Omental fat pad (tissue), 4 donors: ENCODE results near the gene SRGAP3. TPM values are rescaled to one million over a fixed set of nuclear protein-coding genes. Genes with fewer than 3 reads are reported as not detected.

Experiments
- ATAC-seq: fragments of 150-250 bp; one replicate; pipeline ENCODE4 v1.9.1; 2016; ENCODE audit warnings: mild to moderate bottlenecking, moderate library complexity; ENCODE audit not compliant: low FRiP score
- DNase-seq: peaks from one replicate; pipeline ENCODE4 v3.0.0-alpha.2; 2019; ENCODE audit warnings: low spot score
- total RNA-seq, 4 donors: library from RNA; depleted of rRNA; stranded (reverse); fragments of >200 nt; gene quantifications; one replicate each; pipeline ENCODE4 v1.1.0, GENCODE V29; 2016
- TF ChIP-seq, protein P1 (sequence below), 3 donors: fragments of 450-650 bp; IDR thresholded peaks; one replicate each; pipeline ENCODE4 v1.5.1; 2016 to 2017; ENCODE audit warnings: antibody characterized with exemption in 3 of 3, mild to moderate bottlenecking in 3 of 3, moderate library complexity in 2 of 3

The SRGAP3 gene
- total RNA-seq, 4 donors from 2014 or later = 3.0 to 5.3 (median 3.6) TPM

DNA sequence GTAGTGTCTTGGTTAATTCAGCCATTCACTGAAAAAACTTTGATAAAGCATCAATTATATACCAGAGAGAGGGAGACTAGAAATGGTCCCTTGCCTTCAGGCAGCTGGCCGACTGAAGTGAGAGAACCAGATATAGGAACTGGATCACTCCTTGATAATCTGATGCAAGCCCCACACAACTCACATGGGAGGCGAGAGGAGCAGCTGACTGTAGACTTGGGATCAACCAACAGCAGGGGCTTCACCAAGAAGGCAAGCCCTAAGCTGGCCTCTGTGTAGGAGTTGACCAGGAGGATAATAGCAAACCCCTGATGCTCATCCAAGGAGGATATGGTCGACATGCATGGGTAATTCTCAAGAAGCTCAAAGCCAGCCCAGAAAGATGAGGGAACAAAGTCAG is 133.1 kb downstream of the SRGAP3 start:
- ATAC-seq (no peak), DNase-seq (no peak)
- TF ChIP-seq, protein P1, sequence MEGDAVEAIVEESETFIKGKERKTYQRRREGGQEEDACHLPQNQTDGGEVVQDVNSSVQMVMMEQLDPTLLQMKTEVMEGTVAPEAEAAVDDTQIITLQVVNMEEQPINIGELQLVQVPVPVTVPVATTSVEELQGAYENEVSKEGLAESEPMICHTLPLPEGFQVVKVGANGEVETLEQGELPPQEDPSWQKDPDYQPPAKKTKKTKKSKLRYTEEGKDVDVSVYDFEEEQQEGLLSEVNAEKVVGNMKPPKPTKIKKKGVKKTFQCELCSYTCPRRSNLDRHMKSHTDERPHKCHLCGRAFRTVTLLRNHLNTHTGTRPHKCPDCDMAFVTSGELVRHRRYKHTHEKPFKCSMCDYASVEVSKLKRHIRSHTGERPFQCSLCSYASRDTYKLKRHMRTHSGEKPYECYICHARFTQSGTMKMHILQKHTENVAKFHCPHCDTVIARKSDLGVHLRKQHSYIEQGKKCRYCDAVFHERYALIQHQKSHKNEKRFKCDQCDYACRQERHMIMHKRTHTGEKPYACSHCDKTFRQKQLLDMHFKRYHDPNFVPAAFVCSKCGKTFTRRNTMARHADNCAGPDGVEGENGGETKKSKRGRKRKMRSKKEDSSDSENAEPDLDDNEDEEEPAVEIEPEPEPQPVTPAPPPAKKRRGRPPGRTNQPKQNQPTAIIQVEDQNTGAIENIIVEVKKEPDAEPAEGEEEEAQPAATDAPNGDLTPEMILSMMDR (IDR thresholded peaks at IDR 0.05) = no peak

DNA sequence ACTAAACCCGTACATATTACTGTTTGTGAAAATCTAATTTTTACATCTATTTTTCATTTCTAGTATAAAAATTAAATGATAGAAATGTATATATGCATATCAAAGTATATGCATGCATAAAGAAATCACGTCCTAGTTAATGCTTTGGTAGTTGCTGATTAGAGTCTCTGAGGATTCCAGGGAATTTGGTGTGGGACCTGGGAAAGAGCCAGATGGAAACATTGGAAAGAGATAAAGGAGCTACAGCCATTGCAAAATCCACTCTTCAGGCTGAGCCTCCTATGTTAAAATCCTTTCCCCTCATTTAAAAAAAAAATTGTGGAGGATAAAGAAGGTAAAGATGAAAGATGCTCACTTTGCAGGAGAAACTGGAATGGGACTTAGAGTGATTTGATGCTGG is 134.1 kb downstream of the SRGAP3 start:
- DNase-seq = no peak
- TF ChIP-seq, protein P1 (IDR thresholded peaks at IDR 0.05) = no peak

GRCh38 chr3:9113040-9113439 is 136.4 kb downstream of the SRGAP3 start:
- TF ChIP-seq, protein P1 (IDR thresholded peaks at IDR 0.05) = no peak
- ATAC-seq = no peak
- DNase-seq = no peak

More for the DNA sequence above, 134.1 kb downstream of the SRGAP3 start:
- ATAC-seq = no peak

- ATAC-seq (peak; percentile 77), DNase-seq (no peak)
- TF ChIP-seq, protein P1 (IDR thresholded peaks at IDR 0.05) = no peak
Observed at GRCh38 chr3:9111866-9112265, 137.6 kb downstream of the SRGAP3 start.

DNA sequence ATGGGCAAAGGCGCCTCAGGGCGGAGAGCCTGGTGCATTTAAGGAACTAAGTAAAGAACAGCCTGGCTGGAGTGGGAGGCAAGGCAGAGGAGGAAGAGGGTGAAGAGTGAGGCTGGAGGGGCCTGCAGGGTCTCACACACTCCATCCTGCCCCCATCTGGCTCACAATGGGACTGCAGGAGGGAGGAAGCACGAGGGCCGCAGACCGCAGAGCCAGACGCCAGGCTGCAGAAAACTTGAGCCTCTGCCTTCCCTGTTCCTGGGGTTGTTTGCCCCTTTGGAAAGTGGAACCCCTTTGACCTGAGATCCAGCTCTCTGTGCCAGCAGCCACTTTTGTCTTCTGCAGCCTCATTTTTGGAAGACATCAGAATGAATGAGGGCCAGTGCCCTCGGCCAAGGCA is 138.0 kb downstream of the SRGAP3 start:
- ATAC-seq (no peak), DNase-seq (no peak)
- TF ChIP-seq, protein P1 (IDR thresholded peaks at IDR 0.05) = no peak

DNA sequence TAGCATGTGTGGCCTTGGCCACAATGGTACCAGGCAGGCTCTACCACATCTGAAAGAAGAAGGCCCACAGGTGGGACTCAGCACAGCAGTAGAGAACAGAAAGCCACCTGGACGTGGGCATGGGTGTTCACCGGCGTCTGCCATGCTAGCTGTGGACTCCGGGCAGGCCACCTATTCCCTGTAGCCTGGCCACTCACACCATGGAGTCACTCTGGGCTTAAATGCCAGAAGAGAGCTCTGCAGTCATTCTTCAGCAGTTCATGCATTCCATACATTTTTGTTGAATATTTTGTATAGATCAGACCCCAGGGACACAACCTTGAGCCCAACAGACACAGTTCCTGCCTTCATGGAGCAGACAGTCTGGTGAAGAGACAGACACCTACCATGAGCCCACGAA is 138.6 kb downstream of the SRGAP3 start:
- ATAC-seq = no peak
- TF ChIP-seq, protein P1 (IDR thresholded peaks at IDR 0.05) = no peak
- DNase-seq = no peak

- no peak for DNase-seq
- TF ChIP-seq, protein P1 (IDR thresholded peaks at IDR 0.05) = no peak
- ATAC-seq = no peak
Observed at GRCh38 chr3:9110316-9110715, 139.1 kb downstream of the SRGAP3 start.
